Measurements from ENCODE around the gene CCL13.

The CCL13 gene

DNA sequence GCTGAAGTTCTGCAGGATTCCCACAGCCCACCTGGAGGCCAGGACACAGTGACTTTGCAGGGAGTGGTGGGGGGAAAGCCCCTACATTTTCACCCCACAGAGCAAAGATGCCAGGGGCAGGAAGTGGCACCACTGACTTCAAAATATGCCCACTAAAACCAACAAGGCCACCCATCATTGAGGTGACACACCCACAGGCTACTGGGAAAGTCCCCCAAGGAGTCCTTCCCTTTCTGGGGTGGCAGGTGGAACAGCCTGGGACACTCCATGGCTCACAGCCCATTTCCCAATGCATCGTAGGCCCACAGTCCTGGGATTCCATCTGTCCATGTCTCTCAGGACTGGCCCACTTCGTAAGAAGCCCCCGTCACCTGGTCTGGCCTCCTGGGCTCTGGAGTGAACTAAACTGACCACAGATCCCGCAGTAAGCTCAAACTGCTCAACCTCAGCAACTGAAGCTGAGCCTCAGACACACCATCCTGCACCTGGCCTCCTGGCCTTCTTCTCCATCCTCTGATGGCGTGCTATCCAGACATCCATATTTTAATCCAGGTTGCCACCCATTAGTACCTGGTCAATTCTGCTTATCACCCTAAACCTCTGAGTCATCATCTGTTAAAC is 14.2 kb downstream of the CCL13 start:
- TF ChIP-seq TAF1 (IDR thresholded peaks at IDR 0.05; ENCODE audit: low read depth) (no peak), TEAD4 (IDR thresholded peaks at IDR 0.05) (no peak), RAD21 (IDR thresholded peaks at IDR 0.05; ENCODE audit: low read depth) (no peak), CEBPB (IDR thresholded peaks at IDR 0.05) (no peak), FOXM1 (IDR thresholded peaks at IDR 0.05; ENCODE audit: borderline replicate concordance, low read depth) (no peak), ZBTB7A (IDR thresholded peaks at IDR 0.05; ENCODE audit: low read depth) (no peak), CREB1 (IDR thresholded peaks at IDR 0.05; ENCODE audit: low read depth) (no peak), NFIC (IDR thresholded peaks at IDR 0.05) (no peak)
- TF ChIP-seq, protein P1, sequence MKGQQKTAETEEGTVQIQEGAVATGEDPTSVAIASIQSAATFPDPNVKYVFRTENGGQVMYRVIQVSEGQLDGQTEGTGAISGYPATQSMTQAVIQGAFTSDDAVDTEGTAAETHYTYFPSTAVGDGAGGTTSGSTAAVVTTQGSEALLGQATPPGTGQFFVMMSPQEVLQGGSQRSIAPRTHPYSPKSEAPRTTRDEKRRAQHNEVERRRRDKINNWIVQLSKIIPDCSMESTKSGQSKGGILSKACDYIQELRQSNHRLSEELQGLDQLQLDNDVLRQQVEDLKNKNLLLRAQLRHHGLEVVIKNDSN (IDR thresholded peaks at IDR 0.05): no peak
- TF ChIP-seq, protein P2, sequence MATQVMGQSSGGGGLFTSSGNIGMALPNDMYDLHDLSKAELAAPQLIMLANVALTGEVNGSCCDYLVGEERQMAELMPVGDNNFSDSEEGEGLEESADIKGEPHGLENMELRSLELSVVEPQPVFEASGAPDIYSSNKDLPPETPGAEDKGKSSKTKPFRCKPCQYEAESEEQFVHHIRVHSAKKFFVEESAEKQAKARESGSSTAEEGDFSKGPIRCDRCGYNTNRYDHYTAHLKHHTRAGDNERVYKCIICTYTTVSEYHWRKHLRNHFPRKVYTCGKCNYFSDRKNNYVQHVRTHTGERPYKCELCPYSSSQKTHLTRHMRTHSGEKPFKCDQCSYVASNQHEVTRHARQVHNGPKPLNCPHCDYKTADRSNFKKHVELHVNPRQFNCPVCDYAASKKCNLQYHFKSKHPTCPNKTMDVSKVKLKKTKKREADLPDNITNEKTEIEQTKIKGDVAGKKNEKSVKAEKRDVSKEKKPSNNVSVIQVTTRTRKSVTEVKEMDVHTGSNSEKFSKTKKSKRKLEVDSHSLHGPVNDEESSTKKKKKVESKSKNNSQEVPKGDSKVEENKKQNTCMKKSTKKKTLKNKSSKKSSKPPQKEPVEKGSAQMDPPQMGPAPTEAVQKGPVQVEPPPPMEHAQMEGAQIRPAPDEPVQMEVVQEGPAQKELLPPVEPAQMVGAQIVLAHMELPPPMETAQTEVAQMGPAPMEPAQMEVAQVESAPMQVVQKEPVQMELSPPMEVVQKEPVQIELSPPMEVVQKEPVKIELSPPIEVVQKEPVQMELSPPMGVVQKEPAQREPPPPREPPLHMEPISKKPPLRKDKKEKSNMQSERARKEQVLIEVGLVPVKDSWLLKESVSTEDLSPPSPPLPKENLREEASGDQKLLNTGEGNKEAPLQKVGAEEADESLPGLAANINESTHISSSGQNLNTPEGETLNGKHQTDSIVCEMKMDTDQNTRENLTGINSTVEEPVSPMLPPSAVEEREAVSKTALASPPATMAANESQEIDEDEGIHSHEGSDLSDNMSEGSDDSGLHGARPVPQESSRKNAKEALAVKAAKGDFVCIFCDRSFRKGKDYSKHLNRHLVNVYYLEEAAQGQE (IDR thresholded peaks at IDR 0.05; ENCODE audit: low read depth): no peak
- TF ChIP-seq, protein P3, sequence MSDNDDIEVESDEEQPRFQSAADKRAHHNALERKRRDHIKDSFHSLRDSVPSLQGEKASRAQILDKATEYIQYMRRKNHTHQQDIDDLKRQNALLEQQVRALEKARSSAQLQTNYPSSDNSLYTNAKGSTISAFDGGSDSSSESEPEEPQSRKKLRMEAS (IDR thresholded peaks at IDR 0.05): no peak

DNA sequence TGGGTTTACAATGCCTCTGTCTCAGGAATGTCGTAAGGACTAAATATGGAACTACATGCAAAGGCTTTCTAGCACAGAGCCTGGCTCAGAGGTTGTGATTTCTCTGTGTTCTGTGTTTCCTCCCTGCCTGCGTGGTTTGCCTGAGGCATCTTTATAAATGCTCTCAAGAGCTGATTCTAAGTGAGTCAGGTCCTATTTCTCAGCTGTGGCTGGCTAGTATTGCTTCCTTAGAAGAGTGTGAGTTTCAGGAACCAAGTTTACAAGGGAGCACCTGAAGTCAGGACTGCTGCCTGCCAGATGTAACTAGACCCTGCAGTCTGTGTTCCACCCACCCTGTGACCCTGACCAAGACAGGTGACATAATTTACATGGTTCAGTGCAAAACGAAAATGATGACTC is 14.7 kb downstream of the CCL13 start:
- no peak for TF ChIP-seq CREB1 (IDR thresholded peaks at IDR 0.05; ENCODE audit: low read depth)
- TF ChIP-seq, protein P3 (IDR thresholded peaks at IDR 0.05): no peak
- TF ChIP-seq YY1 (IDR thresholded peaks at IDR 0.05; ENCODE audit: low read depth): no peak
- TF ChIP-seq TEAD4 (IDR thresholded peaks at IDR 0.05): no peak
- TF ChIP-seq TCF12 (IDR thresholded peaks at IDR 0.05; ENCODE audit: low read depth): no peak
- no peak for TF ChIP-seq EGR1 (IDR thresholded peaks at IDR 0.05)
- TF ChIP-seq ZBTB7A (IDR thresholded peaks at IDR 0.05; ENCODE audit: low read depth): no peak
- TF ChIP-seq TAF1 (IDR thresholded peaks at IDR 0.05; ENCODE audit: low read depth): no peak
- TF ChIP-seq, protein P1 (IDR thresholded peaks at IDR 0.05): no peak
- TF ChIP-seq CEBPB (IDR thresholded peaks at IDR 0.05): no peak
- TF ChIP-seq NFIC (IDR thresholded peaks at IDR 0.05): no peak
- no peak for TF ChIP-seq FOXM1 (IDR thresholded peaks at IDR 0.05; ENCODE audit: borderline replicate concordance, low read depth)
- TF ChIP-seq, protein P2 (IDR thresholded peaks at IDR 0.05; ENCODE audit: low read depth): no peak
- no peak for TF ChIP-seq RAD21 (IDR thresholded peaks at IDR 0.05; ENCODE audit: low read depth)
- no peak for TF ChIP-seq EP300 (IDR thresholded peaks at IDR 0.05; ENCODE audit: borderline replicate concordance)

DNA sequence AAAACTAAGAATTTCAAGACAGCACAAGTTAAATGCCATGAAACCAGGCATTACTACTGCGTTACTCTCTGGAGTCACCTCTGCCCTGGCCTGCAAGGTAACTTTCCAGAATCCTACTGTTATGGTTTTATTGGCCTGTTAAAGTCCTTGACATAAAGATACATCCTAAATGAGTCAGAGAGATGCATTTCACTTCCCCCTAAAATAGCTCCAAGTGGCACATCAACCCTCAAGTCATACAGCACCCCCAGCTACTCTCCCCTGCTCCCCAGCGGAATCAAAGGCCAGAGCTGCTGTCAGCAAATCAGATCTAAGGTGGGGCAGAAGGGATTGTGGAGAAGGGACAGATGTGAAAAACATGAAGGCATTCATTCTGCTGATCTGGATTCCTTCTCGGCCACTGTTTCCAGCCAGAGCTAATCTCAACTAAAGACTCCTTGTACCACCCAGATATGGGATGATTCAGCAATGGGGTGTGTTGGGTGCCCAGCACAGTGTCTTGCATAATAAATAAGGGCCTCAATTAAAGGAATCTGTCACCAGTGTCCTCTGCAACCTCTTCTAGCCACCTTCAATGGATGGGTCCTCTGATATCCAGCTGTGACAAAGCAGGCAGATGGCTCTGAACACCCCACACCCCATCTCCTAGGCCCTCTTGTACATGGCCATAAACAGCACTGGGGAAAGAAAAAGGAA is 15.3 kb downstream of the CCL13 start:
- no peak for TF ChIP-seq TCF12 (IDR thresholded peaks at IDR 0.05; ENCODE audit: low read depth)
- TF ChIP-seq CEBPB (IDR thresholded peaks at IDR 0.05): no peak

DNA sequence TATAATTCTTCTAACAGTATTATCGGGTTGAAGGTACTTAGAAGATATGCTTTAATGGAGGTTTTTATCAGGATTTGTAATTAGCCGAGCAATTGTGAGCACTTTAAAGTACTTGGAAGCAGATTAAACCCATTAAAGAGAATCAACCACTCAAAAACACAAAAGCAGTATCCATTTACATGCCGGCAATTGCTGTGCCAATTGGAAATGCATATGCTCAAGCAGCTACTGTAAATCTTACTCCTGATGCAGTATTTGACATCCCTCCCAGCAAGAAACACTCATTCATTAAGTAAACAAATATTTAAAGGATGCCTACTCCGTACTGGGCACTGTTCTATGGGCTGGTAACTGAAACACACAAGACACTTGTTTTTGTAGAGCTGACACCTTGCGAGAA is 18.2 kb downstream of the CCL13 start:
- TF ChIP-seq NFIC (IDR thresholded peaks at IDR 0.05): no peak
- TF ChIP-seq, protein P3 (IDR thresholded peaks at IDR 0.05): no peak

DNA sequence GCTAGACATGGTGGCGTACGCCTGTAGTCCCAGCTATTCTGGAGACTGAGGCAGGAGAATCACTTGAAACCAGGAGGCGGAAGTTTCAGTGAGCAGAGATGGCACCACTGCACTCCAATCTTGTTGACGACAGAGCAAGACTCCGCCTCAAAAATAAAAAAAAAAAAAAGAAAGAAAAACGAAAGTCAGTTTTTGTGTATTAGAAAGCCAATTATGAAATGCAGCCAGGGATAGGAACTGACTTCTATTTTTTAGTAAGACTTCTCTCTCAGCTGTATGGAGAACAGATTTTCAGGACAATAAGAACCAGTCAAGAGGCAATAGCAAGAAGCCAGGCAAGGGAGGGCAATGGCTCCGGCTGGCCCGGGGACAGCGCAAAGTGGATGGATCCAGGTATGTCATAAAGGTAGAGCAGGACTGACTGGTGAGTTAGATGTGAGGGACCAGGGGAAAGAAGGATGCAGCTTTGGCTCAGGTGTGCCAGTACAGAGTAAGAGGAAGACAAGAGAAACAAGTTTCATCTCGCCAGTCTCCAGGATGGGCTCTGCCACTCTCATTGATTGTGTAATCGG is 19.2 kb downstream of the CCL13 start:
- TF ChIP-seq, protein P1 (IDR thresholded peaks at IDR 0.05): no peak
- TF ChIP-seq FOXM1 (IDR thresholded peaks at IDR 0.05; ENCODE audit: borderline replicate concordance, low read depth) (no peak), EGR1 (IDR thresholded peaks at IDR 0.05) (no peak), CEBPB (IDR thresholded peaks at IDR 0.05) (no peak)

Data from Ishikawa (cell line).